ENCODE data around the gene CLIP2. TPM values are rescaled to one million over a fixed set of nuclear protein-coding genes. Genes with fewer than 3 reads are reported as not detected.
A peak's percentile ranks its signal among the peaks of the same experiment; 100 is the strongest.

The CLIP2 gene
- total RNA-seq, 2 experiments from 2014 or later, result 1.4 to 1.8 TPM

- H3K4me1 Mint-ChIP-seq, result peaks cover 16% of the 10 kb centered on the region
- H3K27ac Mint-ChIP-seq, result no peak overlapping the region
- DNase-seq, result no peak
- H3K9me3 Mint-ChIP-seq (ENCODE audit: low read depth), result no peaks in the 10 kb centered on the region
- intact Hi-C loops (cut with DNase I, micrococcal nuclease), result loop anchor here in 1 of 2 experiments (5.0 kb wide), 1 partner anchor 36 kb away; the partner anchor contains the start of gene RFC2
- ChIA-PET POLR2A (no interaction called here), CTCF (interaction anchor here (0.6 to 3.3 kb wide), 7 partner anchors 13 to 112 kb away, joined by 3 to 13 read pairs (median 3); no protein-coding TSS in a partner anchor)
- peaks cover 15% of the 10 kb centered on the region for H3K27me3 Mint-ChIP-seq
- no peaks in the 10 kb centered on the region for H3K36me3 Mint-ChIP-seq (ENCODE audit: low read depth)
- no peak for ATAC-seq
- H3K4me3 Mint-ChIP-seq, result peak overlapping the region; percentile 73
These were observed 949 bp upstream of the CLIP2 start for GRCh38 chr7:74288034-74288881.

GRCh38 chr7:74289659-74290552, 699 bp downstream of the CLIP2 start:
- intact Hi-C loops (cut with DNase I, micrococcal nuclease), result loop anchor here (1.0 to 5.0 kb wide), 5 partner anchors 21 to 116 kb away; partner anchors contain the start of genes RFC2 (in 2 of the 2) and EIF4H (in 1 of the 2)
- H3K36me3 Mint-ChIP-seq (ENCODE audit: low read depth), result no peaks in the 10 kb centered on the region
- ATAC-seq (no peak), DNase-seq (peak; percentile 40)
- no peaks in the 10 kb centered on the region for H3K9me3 Mint-ChIP-seq (ENCODE audit: low read depth)
- H3K4me3 Mint-ChIP-seq, result no peak overlapping the region
- H3K27me3 Mint-ChIP-seq, result peaks cover 15% of the 10 kb centered on the region
- peaks cover 16% of the 10 kb centered on the region for H3K4me1 Mint-ChIP-seq
- POLR2A ChIA-PET, result no interaction called here
- no peak overlapping the region for H3K27ac Mint-ChIP-seq
- CTCF ChIA-PET, result interaction anchor here (0.6 to 3.3 kb wide), 2 partner anchors 14 to 83 kb away, joined by 4 to 13 read pairs; no protein-coding TSS in a partner anchor

- H3K4me3 Mint-ChIP-seq, result peak overlapping the region; percentile 21
These were observed 1.3 kb downstream of the CLIP2 start for GRCh38 chr7:74290553-74290950.

GRCh38 chr7:74290981-74291441, 1.8 kb downstream of the CLIP2 start:
- H3K36me3 Mint-ChIP-seq (ENCODE audit: low read depth), result no peaks in the 10 kb centered on the region
- POLR2A ChIA-PET, result no interaction called here
- H3K4me3 Mint-ChIP-seq, result peak overlapping the region; percentile 21
- peaks cover 15% of the 10 kb centered on the region for H3K27me3 Mint-ChIP-seq
- H3K27ac Mint-ChIP-seq, result no peak overlapping the region
- intact Hi-C loops (cut with DNase I, micrococcal nuclease), result loop anchor here in 1 of 2 experiments (5.0 kb wide), 1 partner anchor 51 kb away; no protein-coding TSS in a partner anchor
- peaks cover 16% of the 10 kb centered on the region for H3K4me1 Mint-ChIP-seq
- CTCF ChIA-PET, result no interaction called here
- no peaks in the 10 kb centered on the region for H3K9me3 Mint-ChIP-seq (ENCODE audit: low read depth)
- ATAC-seq (no peak), DNase-seq (no peak)

More at GRCh38 chr7:74290553-74290950, 1.3 kb downstream of the CLIP2 start:
- CTCF ChIA-PET, result no interaction called here
- no peaks in the 10 kb centered on the region for H3K9me3 Mint-ChIP-seq (ENCODE audit: low read depth)
- H3K27ac Mint-ChIP-seq, result no peak overlapping the region
- peaks cover 16% of the 10 kb centered on the region for H3K4me1 Mint-ChIP-seq
- H3K36me3 Mint-ChIP-seq (ENCODE audit: low read depth), result no peaks in the 10 kb centered on the region
- DNase-seq (no peak), ATAC-seq (no peak)
- H3K27me3 Mint-ChIP-seq, result peaks cover 15% of the 10 kb centered on the region
- POLR2A ChIA-PET, result no interaction called here
- intact Hi-C loops (cut with DNase I, micrococcal nuclease), result loop anchor here in 1 of 2 experiments (5.0 kb wide), 1 partner anchor 52 kb away; no protein-coding TSS in a partner anchor

- DNase-seq (no peak), ATAC-seq (no peak)
- intact Hi-C loops (cut with DNase I, micrococcal nuclease), result loop anchor here in 1 of 2 experiments (5.0 kb wide), 1 partner anchor 51 kb away; no protein-coding TSS in a partner anchor
- Mint-ChIP-seq H3K27ac (no peak overlapping the region), H3K9me3 (ENCODE audit: low read depth) (no peaks in the 10 kb centered on the region), H3K36me3 (ENCODE audit: low read depth) (no peaks in the 10 kb centered on the region), H3K4me3 (no peak overlapping the region), H3K4me1 (peaks cover 16% of the 10 kb centered on the region), H3K27me3 (peaks cover 15% of the 10 kb centered on the region)
- ChIA-PET CTCF (no interaction called here), POLR2A (interaction anchor here (1.0 kb wide), 1 partner anchor 208 kb away, joined by 3 read pairs; no protein-coding TSS in a partner anchor)
These were observed 2.3 kb downstream of the CLIP2 start for GRCh38 chr7:74291535-74291934.

- no peak for ATAC-seq
- Mint-ChIP-seq H3K27ac (no peak overlapping the region), H3K4me3 (no peak overlapping the region), H3K27me3 (peaks cover 10% of the 10 kb centered on the region), H3K9me3 (ENCODE audit: low read depth) (no peaks in the 10 kb centered on the region), H3K36me3 (ENCODE audit: low read depth) (no peaks in the 10 kb centered on the region), H3K4me1 (peaks cover 15% of the 10 kb centered on the region)
- POLR2A ChIA-PET, result interaction anchor here (0.6 to 1.0 kb wide), 2 partner anchors 65 to 210 kb away, joined by 3 read pairs; no protein-coding TSS in a partner anchor
- intact Hi-C loops (cut with DNase I, micrococcal nuclease), result loop anchor here in 1 of 2 experiments (5.0 kb wide), 1 partner anchor 49 kb away; no protein-coding TSS in a partner anchor
- no peak for DNase-seq
- CTCF ChIA-PET, result interaction anchor here (0.5 kb wide), 1 partner anchor 21 kb away, joined by 3 read pairs; no protein-coding TSS in a partner anchor
These were observed 3.8 kb downstream of the CLIP2 start for GRCh38 chr7:74292757-74293576.

GRCh38 chr7:74293577-74293908, 4.3 kb downstream of the CLIP2 start:
- ChIA-PET POLR2A (interaction anchor here (0.6 kb wide), 1 partner anchor 65 kb away, joined by 3 read pairs; no protein-coding TSS in a partner anchor), CTCF (no interaction called here)
- Mint-ChIP-seq H3K4me1 (peaks cover 9% of the 10 kb centered on the region), H3K27me3 (peaks cover 8% of the 10 kb centered on the region), H3K36me3 (ENCODE audit: low read depth) (no peaks in the 10 kb centered on the region), H3K27ac (no peak overlapping the region), H3K9me3 (ENCODE audit: low read depth) (no peaks in the 10 kb centered on the region), H3K4me3 (no peak overlapping the region)
- intact Hi-C loops (cut with DNase I, micrococcal nuclease), result loop anchor here in 1 of 2 experiments (5.0 kb wide), 1 partner anchor 49 kb away; no protein-coding TSS in a partner anchor
- ATAC-seq (no peak), DNase-seq (no peak)

- Mint-ChIP-seq H3K4me1 (peaks cover 3% of the 10 kb centered on the region), H3K4me3 (no peak overlapping the region), H3K27ac (no peak overlapping the region), H3K27me3 (peaks cover 5% of the 10 kb centered on the region), H3K36me3 (ENCODE audit: low read depth) (no peaks in the 10 kb centered on the region), H3K9me3 (ENCODE audit: low read depth) (no peaks in the 10 kb centered on the region)
- ChIA-PET POLR2A (no interaction called here), CTCF (interaction anchor here (0.6 kb wide), 2 partner anchors 67 to 88 kb away, joined by 3 read pairs; no protein-coding TSS in a partner anchor)
- ATAC-seq (no peak), DNase-seq (no peak)
- intact Hi-C loops (cut with DNase I, micrococcal nuclease), result loop anchor here in 1 of 2 experiments (5.0 kb wide), 1 partner anchor 48 kb away; no protein-coding TSS in a partner anchor
These were observed 5.2 kb downstream of the CLIP2 start for GRCh38 chr7:74294191-74294998.

- intact Hi-C loops (cut with DNase I, micrococcal nuclease), result no loop called here
- ChIA-PET POLR2A (no interaction called here), CTCF (interaction anchor here (0.8 to 0.9 kb wide), 2 partner anchors 91 to 115 kb away, joined by 3 to 4 read pairs; no protein-coding TSS in a partner anchor)
- DNase-seq (no peak), ATAC-seq (no peak)
- no peaks in the 10 kb centered on the region for H3K9me3 Mint-ChIP-seq (ENCODE audit: low read depth)
- no peaks in the 10 kb centered on the region for H3K4me1 Mint-ChIP-seq
- no peaks in the 10 kb centered on the region for H3K27me3 Mint-ChIP-seq
- no peak overlapping the region for H3K27ac Mint-ChIP-seq
- H3K36me3 Mint-ChIP-seq (ENCODE audit: low read depth), result no peaks in the 10 kb centered on the region
- no peak overlapping the region for H3K4me3 Mint-ChIP-seq
These were observed 8.5 kb downstream of the CLIP2 start for GRCh38 chr7:74297516-74298233.

All from activated CD4-positive, alpha-beta T cell treated with anti-CD3 and anti-CD28 coated beads for 36 hours (primary cell).